ENCODE measurements around the gene HELB. TPM values are rescaled to one million over a fixed set of nuclear protein-coding genes. Genes with fewer than 3 reads are reported as not detected.

Gene HELB
- total RNA-seq, 1 experiment from 2014 or later: 2.1 TPM

DNA sequence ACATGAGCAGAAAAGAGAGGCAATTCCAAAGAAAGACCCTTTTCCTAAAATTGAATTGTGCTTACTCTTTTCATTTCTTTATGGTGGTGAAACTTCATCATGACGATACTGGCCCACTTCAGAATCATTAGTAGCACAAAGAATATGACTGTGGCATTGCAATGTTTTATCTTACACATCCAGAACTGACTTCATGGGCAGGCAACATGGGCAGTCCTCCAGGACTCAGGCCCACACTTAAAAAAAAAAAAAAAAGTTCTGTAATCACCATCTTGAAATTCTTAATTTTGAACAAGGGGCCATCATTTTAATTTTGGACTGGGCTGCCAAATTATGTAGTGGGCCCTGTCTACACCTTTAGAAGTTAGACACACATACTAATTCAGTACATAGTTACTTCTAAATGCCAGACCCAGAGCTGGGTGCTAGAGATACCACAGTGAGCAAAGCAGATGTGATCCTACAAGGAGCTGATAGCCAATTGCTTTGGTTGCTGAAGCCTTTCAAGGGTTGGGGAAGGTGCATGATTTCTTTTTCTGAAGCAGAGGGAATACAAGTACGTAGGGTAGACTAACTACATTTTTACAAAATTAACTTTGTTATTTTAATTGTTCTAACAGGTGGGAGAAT is 35.2 kb downstream of the HELB start:
- Histone ChIP-seq H3K36me3 (ENCODE audit: low read depth, low read length) (no peaks in the 10 kb centered on the region; the same call in 1 of the 2 replicates), H3K9me3 (ENCODE audit: low read length) (no peaks in the 10 kb centered on the region), H3K27ac (ENCODE audit: low read length) (no peak overlapping the region), H2AFZ (ENCODE audit: low read length) (no peak overlapping the region), H3K9ac (ENCODE audit: low read length) (no peak overlapping the region), H3K9me2 (replicated peaks; ENCODE audit: low read length) (no peaks in the 10 kb centered on the region), H3K4me1 (ENCODE audit: insufficient read depth, low read length) (no peaks in the 10 kb centered on the region), H3K79me2 (ENCODE audit: low read length) (no peaks in the 10 kb centered on the region), H4K20me1 (ENCODE audit: low read length) (no peaks in the 10 kb centered on the region), H3F3A (ENCODE audit: low read length, unreplicated experiment) (no peaks in the 10 kb centered on the region), H3K4me3 (ENCODE audit: low read length) (no peak overlapping the region), H3K27me3 (ENCODE audit: low read length) (no peaks in the 10 kb centered on the region), H3K4me2 (ENCODE audit: low read length) (no peak overlapping the region)
- ATAC-seq: no peak
- BruUV-seq (replicated peaks): no TSS peak
- POLR2A ChIA-PET (ENCODE audit: unreplicated experiment): no interaction called here
- CTCF ChIA-PET: no interaction called here
- no peak for DNase-seq
- intact Hi-C loops (cut with micrococcal nuclease): no loop called here
- TF ChIP-seq EZH2 (IDR thresholded peaks at IDR 0.05; ENCODE audit: low read length, unreplicated experiment): no peak
- TF ChIP-seq, protein P1, sequence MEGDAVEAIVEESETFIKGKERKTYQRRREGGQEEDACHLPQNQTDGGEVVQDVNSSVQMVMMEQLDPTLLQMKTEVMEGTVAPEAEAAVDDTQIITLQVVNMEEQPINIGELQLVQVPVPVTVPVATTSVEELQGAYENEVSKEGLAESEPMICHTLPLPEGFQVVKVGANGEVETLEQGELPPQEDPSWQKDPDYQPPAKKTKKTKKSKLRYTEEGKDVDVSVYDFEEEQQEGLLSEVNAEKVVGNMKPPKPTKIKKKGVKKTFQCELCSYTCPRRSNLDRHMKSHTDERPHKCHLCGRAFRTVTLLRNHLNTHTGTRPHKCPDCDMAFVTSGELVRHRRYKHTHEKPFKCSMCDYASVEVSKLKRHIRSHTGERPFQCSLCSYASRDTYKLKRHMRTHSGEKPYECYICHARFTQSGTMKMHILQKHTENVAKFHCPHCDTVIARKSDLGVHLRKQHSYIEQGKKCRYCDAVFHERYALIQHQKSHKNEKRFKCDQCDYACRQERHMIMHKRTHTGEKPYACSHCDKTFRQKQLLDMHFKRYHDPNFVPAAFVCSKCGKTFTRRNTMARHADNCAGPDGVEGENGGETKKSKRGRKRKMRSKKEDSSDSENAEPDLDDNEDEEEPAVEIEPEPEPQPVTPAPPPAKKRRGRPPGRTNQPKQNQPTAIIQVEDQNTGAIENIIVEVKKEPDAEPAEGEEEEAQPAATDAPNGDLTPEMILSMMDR (conservative IDR thresholded peaks at IDR 0.05; ENCODE audit: low read depth, low read length): no peak
- no peak for TF ChIP-seq EZH2phosphoT487 (IDR thresholded peaks at IDR 0.05; ENCODE audit: borderline replicate concordance, low read length)

DNA sequence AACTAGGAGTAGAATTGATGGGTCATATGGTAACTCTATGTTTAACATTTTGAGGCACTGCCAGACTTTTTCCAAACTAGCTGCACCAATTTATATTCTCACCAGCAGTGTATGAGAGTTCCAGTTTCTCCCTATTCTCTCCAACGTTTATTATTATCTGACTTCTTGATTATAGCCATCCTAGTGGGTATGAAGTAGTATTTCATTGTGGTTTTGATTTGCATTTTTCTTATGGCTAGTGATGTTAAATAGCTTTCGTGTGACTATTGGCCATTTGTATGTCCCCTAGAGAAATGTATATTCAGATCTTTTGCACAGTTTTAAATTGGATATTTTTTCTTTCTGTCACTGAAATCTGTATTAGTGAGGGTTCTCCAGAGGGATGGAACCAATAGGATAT is 37.8 kb downstream of the HELB start:
- H3K36me3 ChIP-seq (ENCODE audit: low read depth, low read length): no peaks in the 10 kb centered on the region; the same call in 1 of the 2 replicates
- DNase-seq (no peak), ATAC-seq (no peak)
- H3K27ac ChIP-seq (ENCODE audit: low read length): no peak overlapping the region
- no peak overlapping the region for H3K4me2 ChIP-seq (ENCODE audit: low read length)
- H3K27me3 ChIP-seq (ENCODE audit: low read length): no peaks in the 10 kb centered on the region
- ChIA-PET POLR2A (ENCODE audit: unreplicated experiment) (no interaction called here), CTCF (no interaction called here)
- H4K20me1 ChIP-seq (ENCODE audit: low read length): no peaks in the 10 kb centered on the region
- TF ChIP-seq EZH2phosphoT487 (IDR thresholded peaks at IDR 0.05; ENCODE audit: borderline replicate concordance, low read length): no peak
- TF ChIP-seq, protein P1 (conservative IDR thresholded peaks at IDR 0.05; ENCODE audit: low read depth, low read length): no peak
- TF ChIP-seq EZH2 (IDR thresholded peaks at IDR 0.05; ENCODE audit: low read length, unreplicated experiment): no peak
- H3K9ac ChIP-seq (ENCODE audit: low read length): no peak overlapping the region
- no TSS peak for BruUV-seq (replicated peaks)
- no peaks in the 10 kb centered on the region for H3K9me3 ChIP-seq (ENCODE audit: low read length)
- intact Hi-C loops (cut with micrococcal nuclease): no loop called here
- H3K9me2 ChIP-seq (replicated peaks; ENCODE audit: low read length): no peaks in the 10 kb centered on the region
- no peaks in the 10 kb centered on the region for H3F3A ChIP-seq (ENCODE audit: low read length, unreplicated experiment)
- H2AFZ ChIP-seq (ENCODE audit: low read length): no peak overlapping the region
- H3K79me2 ChIP-seq (ENCODE audit: low read length): no peaks in the 10 kb centered on the region
- H3K4me3 ChIP-seq (ENCODE audit: low read length): no peak overlapping the region
- H3K4me1 ChIP-seq (ENCODE audit: insufficient read depth, low read length): no peaks in the 10 kb centered on the region

DNA sequence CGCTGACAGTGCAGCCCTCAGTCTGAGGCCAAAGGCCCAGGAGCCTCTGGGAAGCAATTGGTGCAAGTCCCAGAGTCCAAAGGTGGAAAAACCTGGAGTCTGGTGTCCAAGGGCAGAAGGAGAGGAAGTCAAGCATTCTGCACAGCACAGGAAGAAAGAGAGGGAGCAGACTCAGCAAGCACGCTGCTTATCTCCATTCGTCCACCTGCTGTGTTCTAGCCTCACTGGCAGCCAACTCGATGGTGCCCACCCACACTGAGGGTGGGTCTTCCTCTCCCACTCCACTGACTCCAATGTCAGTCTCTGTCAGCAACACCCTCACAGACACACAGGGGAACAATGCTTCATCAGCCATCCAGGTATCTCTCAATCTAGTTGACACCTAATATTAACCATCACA is 38.8 kb downstream of the HELB start:
- POLR2A ChIA-PET (ENCODE audit: unreplicated experiment): no interaction called here
- no peak overlapping the region for H3K4me3 ChIP-seq (ENCODE audit: low read length)
- DNase-seq: no peak
- intact Hi-C loops (cut with micrococcal nuclease): no loop called here
- H3K27ac ChIP-seq (ENCODE audit: low read length): no peak overlapping the region
- H4K20me1 ChIP-seq (ENCODE audit: low read length): no peaks in the 10 kb centered on the region
- H3F3A ChIP-seq (ENCODE audit: low read length, unreplicated experiment): no peaks in the 10 kb centered on the region
- CTCF ChIA-PET: no interaction called here
- H3K4me2 ChIP-seq (ENCODE audit: low read length): no peak overlapping the region
- no peaks in the 10 kb centered on the region for H3K27me3 ChIP-seq (ENCODE audit: low read length)
- H3K9me3 ChIP-seq (ENCODE audit: low read length): no peaks in the 10 kb centered on the region
- TF ChIP-seq, protein P1 (conservative IDR thresholded peaks at IDR 0.05; ENCODE audit: low read depth, low read length): no peak
- TF ChIP-seq EZH2 (IDR thresholded peaks at IDR 0.05; ENCODE audit: low read length, unreplicated experiment) (no peak), EZH2phosphoT487 (IDR thresholded peaks at IDR 0.05; ENCODE audit: borderline replicate concordance, low read length) (no peak)
- no peaks in the 10 kb centered on the region for H3K9me2 ChIP-seq (replicated peaks; ENCODE audit: low read length)
- no peaks in the 10 kb centered on the region for H3K79me2 ChIP-seq (ENCODE audit: low read length)
- no peak overlapping the region for H3K9ac ChIP-seq (ENCODE audit: low read length)
- no peaks in the 10 kb centered on the region; the same call in 1 of the 2 replicates for H3K36me3 ChIP-seq (ENCODE audit: low read depth, low read length)
- BruUV-seq (replicated peaks): no TSS peak
- H2AFZ ChIP-seq (ENCODE audit: low read length): no peak overlapping the region
- no peaks in the 10 kb centered on the region for H3K4me1 ChIP-seq (ENCODE audit: insufficient read depth, low read length)
- no peak for ATAC-seq

Measured in PC-3 (cell line).